ENCODE measurements around the gene LELP1. TPM values are rescaled to one million over a fixed set of nuclear protein-coding genes. Genes with fewer than 3 reads are reported as not detected.
"Not testable (repeated sequence)": the region's sequence is repeated elsewhere in the genome, so short reads cannot be mapped to it uniquely, and the experiment has no call there.

LELP1 gene
- total RNA-seq (not detected), polyA plus RNA-seq (not detected)

DNA sequence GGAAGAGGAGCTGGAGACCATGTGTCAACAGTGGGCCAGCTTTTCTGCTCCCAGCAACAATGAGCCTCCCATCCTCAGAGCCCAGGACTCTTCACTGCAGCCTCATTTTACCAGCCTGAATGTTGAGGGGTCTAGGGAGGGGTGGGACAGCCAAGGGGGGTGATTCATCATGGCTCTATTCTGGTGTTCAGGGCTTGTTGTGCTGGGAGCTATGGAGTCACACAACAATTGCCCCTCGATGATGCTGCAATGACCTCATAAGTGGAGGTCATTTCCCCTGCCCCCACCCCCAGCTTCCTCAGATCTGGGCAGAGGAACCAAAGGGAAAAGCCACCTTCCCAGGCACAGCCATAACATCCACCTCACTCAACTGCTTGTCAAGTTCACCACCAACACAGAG lies at the start of gene LELP1:
LELP1 (plus strand) TSS at position 301 of the 400 bp plus-strand sequence. CDS start 1,278 bp downstream, outside the sequence.
- H3K4me3 Mint-ChIP-seq, result no peak within 1 kb of the TSS
- H3K27ac Mint-ChIP-seq, result peak within 1 kb of the TSS in 1 of 7 donors; percentile 11
- peaks cover 17 to 24% of the 10 kb centered on the region in 2 donors for H3K27me3 Mint-ChIP-seq
- Histone ChIP-seq H3K27me3 (ENCODE audit: insufficient read depth, low read length) (no peaks in the 10 kb centered on the region), H3K36me3 (ENCODE audit: insufficient read depth, low read length) (no peaks in the 10 kb centered on the region), H3K4me3 (ENCODE audit: low read length in 2 of 2) (no peak within 1 kb of the TSS), H3K4me1 (ENCODE audit: insufficient read depth, low read length) (no peaks in the 10 kb centered on the region), H3K27ac (ENCODE audit: low read depth, low read length) (no peak within 1 kb of the TSS), H3K9me3 (ENCODE audit: control insufficient read depth in 1 of 2, low read length in 2 of 2) (no peaks in the 10 kb centered on the region)
- no peaks in the 10 kb centered on the region for H3K4me1 Mint-ChIP-seq
- DNase-seq, result no peak
- CTCF ChIA-PET (ENCODE audit: partially characterized antibody), result interaction anchor here (1.0 kb wide), 1 partner anchor 44 kb away, joined by 3 read pairs; no protein-coding TSS in a partner anchor
- H3K36me3 Mint-ChIP-seq, result no peaks in the 10 kb centered on the region
- intact Hi-C loops (cut with micrococcal nuclease), result no loop called here
- POLR2A ChIA-PET (ENCODE audit: partially characterized antibody), result no interaction called here
- no peaks in the 10 kb centered on the region for H3K9me3 Mint-ChIP-seq

DNA sequence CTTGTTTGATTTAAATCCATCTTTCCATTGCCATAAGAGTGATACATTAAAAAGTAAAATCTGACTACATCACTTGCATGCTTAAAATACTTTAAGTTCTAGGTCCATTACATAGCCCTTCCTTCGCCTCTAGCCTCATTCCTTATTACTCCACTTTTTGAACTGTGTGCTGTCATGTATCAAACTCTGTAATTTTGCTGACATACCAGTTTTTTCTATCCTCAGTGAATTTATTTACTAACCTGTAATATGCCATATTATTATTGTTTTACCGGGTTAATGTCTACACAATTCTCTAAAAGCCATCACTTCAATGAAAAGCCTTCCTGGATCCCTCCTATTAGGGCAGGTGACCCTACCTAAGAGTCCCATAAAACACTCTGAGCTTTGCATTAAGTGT lies 47.7 kb upstream of the LELP1 start:
- H3K4me3 Mint-ChIP-seq, result no peak overlapping the region
- Histone ChIP-seq H3K9me3 (ENCODE audit: control insufficient read depth in 1 of 2, low read length in 2 of 2) (peaks cover 0 to 5% of the 10 kb centered on the region in 2 donors), H3K4me1 (ENCODE audit: insufficient read depth, low read length) (no peaks in the 10 kb centered on the region), H3K4me3 (ENCODE audit: low read length in 2 of 2) (no peak overlapping the region), H3K27ac (ENCODE audit: low read depth, low read length) (no peak overlapping the region), H3K36me3 (ENCODE audit: insufficient read depth, low read length) (no peaks in the 10 kb centered on the region), H3K27me3 (ENCODE audit: insufficient read depth, low read length) (no peaks in the 10 kb centered on the region)
- no peak overlapping the region for H3K27ac Mint-ChIP-seq
- CTCF ChIA-PET (ENCODE audit: partially characterized antibody), result no interaction called here
- no peaks in the 10 kb centered on the region for H3K4me1 Mint-ChIP-seq
- DNase-seq, result no peak
- POLR2A ChIA-PET (ENCODE audit: partially characterized antibody), result no interaction called here
- H3K9me3 Mint-ChIP-seq, result peaks cover 0 to 26% (median 18%) of the 10 kb centered on the region in 8 donors
- H3K27me3 Mint-ChIP-seq, result peaks cover 12 to 17% of the 10 kb centered on the region in 2 donors
- no peaks in the 10 kb centered on the region for H3K36me3 Mint-ChIP-seq
- intact Hi-C loops (cut with micrococcal nuclease), result no loop called here

DNA sequence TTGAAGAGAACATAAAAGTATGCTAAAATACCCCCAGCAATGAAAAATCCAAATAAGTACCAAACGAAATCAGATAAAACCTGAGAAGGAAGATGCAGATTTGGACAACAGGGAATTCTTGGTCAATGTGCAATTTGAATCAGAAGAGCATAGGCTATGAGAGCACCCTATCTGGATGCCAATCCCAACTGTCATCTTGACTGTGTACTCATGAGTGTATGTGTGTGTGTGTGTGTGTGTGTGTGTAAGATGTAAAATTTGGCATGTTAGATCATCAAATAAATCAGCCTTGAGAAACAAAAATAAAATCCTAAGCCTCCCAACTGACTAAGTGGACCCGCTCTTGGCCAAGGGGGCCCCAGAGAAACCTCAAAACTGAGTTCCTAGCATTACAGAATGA lies 34.5 kb upstream of the LELP1 start:
- H3K4me1 Mint-ChIP-seq, result no peaks in the 10 kb centered on the region
- peaks cover 0 to 2% (median 0%) of the 10 kb centered on the region in 8 donors for H3K9me3 Mint-ChIP-seq

DNA sequence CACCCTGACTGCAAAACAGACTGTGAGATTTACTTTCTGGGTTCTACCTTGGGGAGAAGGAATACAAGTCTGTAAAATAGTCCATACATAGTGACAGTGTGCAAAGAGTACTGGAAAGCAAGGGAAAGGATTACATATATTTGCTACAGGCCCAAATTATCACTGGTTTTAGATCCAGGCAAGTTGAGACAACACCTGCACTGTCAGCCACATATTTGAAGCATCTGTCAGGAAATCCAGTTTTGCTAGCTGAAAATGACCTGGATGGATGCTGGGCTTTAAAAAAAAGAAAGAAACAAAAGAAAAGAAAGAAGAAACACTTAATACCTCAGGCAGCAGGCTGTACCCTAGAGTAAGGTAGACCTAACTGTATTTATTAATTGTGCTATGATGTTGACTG lies 28.6 kb upstream of the LELP1 start:
- intact Hi-C loops (cut with micrococcal nuclease), result no loop called here
- H3K36me3 ChIP-seq (ENCODE audit: insufficient read depth, low read length), result no peaks in the 10 kb centered on the region
- CTCF ChIA-PET (ENCODE audit: partially characterized antibody), result no interaction called here
- H3K27me3 ChIP-seq (ENCODE audit: insufficient read depth, low read length), result no peaks in the 10 kb centered on the region
- H3K4me3 ChIP-seq (ENCODE audit: low read length in 2 of 2), result no peak overlapping the region
- Mint-ChIP-seq H3K27ac (no peak overlapping the region), H3K9me3 (no peaks in the 10 kb centered on the region), H3K4me3 (no peak overlapping the region), H3K36me3 (no peaks in the 10 kb centered on the region), H3K4me1 (no peaks in the 10 kb centered on the region), H3K27me3 (peaks cover 4% of the 10 kb centered on the region in 2 donors)
- POLR2A ChIA-PET (ENCODE audit: partially characterized antibody), result no interaction called here
- no peak overlapping the region for H3K27ac ChIP-seq (ENCODE audit: low read depth, low read length)
- no peaks in the 10 kb centered on the region for H3K4me1 ChIP-seq (ENCODE audit: insufficient read depth, low read length)
- no peaks in the 10 kb centered on the region for H3K9me3 ChIP-seq (ENCODE audit: control insufficient read depth in 1 of 2, low read length in 2 of 2)
- no peak for DNase-seq

More for the DNA sequence above, 34.5 kb upstream of the LELP1 start:
- H3K27ac Mint-ChIP-seq, result no peak overlapping the region
- H3K4me1 ChIP-seq (ENCODE audit: insufficient read depth, low read length), result no peaks in the 10 kb centered on the region
- H3K36me3 ChIP-seq (ENCODE audit: insufficient read depth, low read length), result no peaks in the 10 kb centered on the region
- no peaks in the 10 kb centered on the region for H3K9me3 ChIP-seq (ENCODE audit: control insufficient read depth in 1 of 2, low read length in 2 of 2)
- no peak for DNase-seq
- CTCF ChIA-PET (ENCODE audit: partially characterized antibody), result no interaction called here
- H3K4me3 Mint-ChIP-seq, result no peak overlapping the region
- intact Hi-C loops (cut with micrococcal nuclease), result no loop called here
- H3K27me3 ChIP-seq (ENCODE audit: insufficient read depth, low read length), result no peaks in the 10 kb centered on the region
- POLR2A ChIA-PET (ENCODE audit: partially characterized antibody), result no interaction called here
- no peak overlapping the region for H3K4me3 ChIP-seq (ENCODE audit: low read length in 2 of 2)
- H3K27ac ChIP-seq (ENCODE audit: low read depth, low read length), result no peak overlapping the region
- H3K27me3 Mint-ChIP-seq, result peaks cover 15 to 24% of the 10 kb centered on the region in 2 donors
- no peaks in the 10 kb centered on the region for H3K36me3 Mint-ChIP-seq

DNA sequence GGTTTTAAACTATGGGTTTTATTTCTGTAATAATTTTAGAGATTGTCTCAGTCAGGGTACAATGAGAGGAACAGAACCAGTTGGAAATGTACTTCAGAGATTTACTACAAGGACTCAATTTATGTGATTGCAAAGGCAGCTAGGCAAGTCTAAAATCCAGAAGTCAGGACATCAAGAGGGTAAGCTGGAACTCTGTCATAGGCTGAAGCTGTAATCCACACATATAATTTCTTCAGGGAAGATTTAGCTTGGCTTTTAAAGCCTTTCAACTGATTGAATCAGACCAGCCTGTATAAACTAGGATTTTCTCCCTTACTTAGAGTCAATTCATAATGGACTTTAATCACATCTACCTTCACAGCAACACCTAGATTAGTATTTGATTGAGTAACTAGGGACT lies 24.3 kb upstream of the LELP1 start:
- no peaks in the 10 kb centered on the region for H3K36me3 ChIP-seq (ENCODE audit: insufficient read depth, low read length)
- Mint-ChIP-seq H3K27ac (no peak overlapping the region), H3K27me3 (peaks cover 8 to 12% of the 10 kb centered on the region in 2 donors), H3K4me3 (no peak overlapping the region), H3K36me3 (no peaks in the 10 kb centered on the region), H3K4me1 (no peaks in the 10 kb centered on the region), H3K9me3 (peaks cover 0 to 7% (median 1%) of the 10 kb centered on the region in 8 donors)
- H3K27ac ChIP-seq (ENCODE audit: low read depth, low read length), result no peak overlapping the region
- ChIA-PET POLR2A (ENCODE audit: partially characterized antibody) (no interaction called here), CTCF (ENCODE audit: partially characterized antibody) (no interaction called here)
- intact Hi-C loops (cut with micrococcal nuclease), result no loop called here
- H3K9me3 ChIP-seq (ENCODE audit: control insufficient read depth in 1 of 2, low read length in 2 of 2), result no peaks in the 10 kb centered on the region
- no peak for DNase-seq
- H3K4me1 ChIP-seq (ENCODE audit: insufficient read depth, low read length), result no peaks in the 10 kb centered on the region
- no peaks in the 10 kb centered on the region for H3K27me3 ChIP-seq (ENCODE audit: insufficient read depth, low read length)
- no peak overlapping the region for H3K4me3 ChIP-seq (ENCODE audit: low read length in 2 of 2)

DNA sequence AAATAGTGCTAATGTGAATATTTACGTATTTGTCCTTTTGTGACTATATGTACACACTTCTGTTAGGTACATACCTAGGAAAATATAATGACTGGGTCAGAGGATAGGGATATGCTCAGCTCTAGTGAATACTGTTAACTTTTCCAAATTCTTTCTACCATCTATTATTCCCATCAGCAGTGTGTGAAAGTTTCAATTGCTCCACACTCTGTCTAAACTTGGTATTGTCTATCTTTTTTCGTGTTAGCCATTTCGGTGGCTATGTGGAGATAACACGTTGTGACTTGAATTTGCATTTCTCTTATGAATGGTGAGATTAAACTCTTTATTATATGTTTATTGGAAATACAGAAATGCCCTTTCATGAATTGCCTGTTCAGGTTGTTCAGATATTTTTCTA lies 22.7 kb upstream of the LELP1 start:
- H3K36me3 Mint-ChIP-seq, result no peaks in the 10 kb centered on the region
- Histone ChIP-seq H3K27me3 (ENCODE audit: insufficient read depth, low read length) (no peaks in the 10 kb centered on the region), H3K9me3 (ENCODE audit: control insufficient read depth in 1 of 2, low read length in 2 of 2) (no peaks in the 10 kb centered on the region), H3K4me3 (ENCODE audit: low read length in 2 of 2) (no peak overlapping the region), H3K27ac (ENCODE audit: low read depth, low read length) (no peak overlapping the region), H3K4me1 (ENCODE audit: insufficient read depth, low read length) (no peaks in the 10 kb centered on the region), H3K36me3 (ENCODE audit: insufficient read depth, low read length) (no peaks in the 10 kb centered on the region)
- H3K9me3 Mint-ChIP-seq, result peaks cover 0 to 17% (median 10%) of the 10 kb centered on the region in 8 donors
- ChIA-PET CTCF (ENCODE audit: partially characterized antibody) (no interaction called here), POLR2A (ENCODE audit: partially characterized antibody) (no interaction called here)
- peaks cover 9 to 18% of the 10 kb centered on the region in 2 donors for H3K27me3 Mint-ChIP-seq
- DNase-seq, result no peak
- H3K4me3 Mint-ChIP-seq, result no peak overlapping the region
- intact Hi-C loops (cut with micrococcal nuclease), result no loop called here
- no peaks in the 10 kb centered on the region for H3K4me1 Mint-ChIP-seq
- H3K27ac Mint-ChIP-seq, result no peak overlapping the region

DNA sequence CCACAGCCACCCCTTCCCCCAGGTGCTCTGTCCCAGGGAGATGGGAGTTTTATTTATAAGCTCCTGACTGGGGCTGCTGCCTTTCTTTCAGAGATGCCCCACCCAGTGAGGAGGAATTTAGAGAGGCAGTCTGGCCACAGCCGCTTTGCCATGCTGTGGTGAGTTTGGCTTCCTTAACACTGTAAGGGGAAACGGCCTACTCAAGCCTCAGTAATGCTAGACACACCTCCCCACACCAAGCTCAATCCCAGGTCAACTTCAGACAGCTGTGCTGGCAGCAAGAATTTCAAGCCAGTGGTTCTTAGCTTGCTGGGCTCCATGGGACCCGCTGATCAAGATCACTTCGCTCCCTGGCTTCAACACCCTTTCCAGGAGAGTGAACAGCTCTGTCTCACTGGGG lies 14.9 kb upstream of the LELP1 start:
- H3K36me3 ChIP-seq (ENCODE audit: insufficient read depth, low read length); H3K4me1 Mint-ChIP-seq; POLR2A ChIA-PET (ENCODE audit: partially characterized antibody); H3K4me1 ChIP-seq (ENCODE audit: insufficient read depth, low read length); DNase-seq; H3K4me3 Mint-ChIP-seq; CTCF ChIA-PET (ENCODE audit: partially characterized antibody); H3K36me3 Mint-ChIP-seq; H3K4me3 ChIP-seq (ENCODE audit: low read length in 2 of 2); H3K27ac ChIP-seq (ENCODE audit: low read depth, low read length); H3K27me3 ChIP-seq (ENCODE audit: insufficient read depth, low read length); intact Hi-C loops (cut with micrococcal nuclease); H3K27ac Mint-ChIP-seq; H3K9me3 ChIP-seq (ENCODE audit: control insufficient read depth in 1 of 2, low read length in 2 of 2): not testable (repeated sequence)
- H3K9me3 Mint-ChIP-seq, result peaks cover 0 to 28% (median 21%) of the 10 kb centered on the region in 8 donors
- peaks cover 36 to 55% of the 10 kb centered on the region in 2 donors for H3K27me3 Mint-ChIP-seq

DNA sequence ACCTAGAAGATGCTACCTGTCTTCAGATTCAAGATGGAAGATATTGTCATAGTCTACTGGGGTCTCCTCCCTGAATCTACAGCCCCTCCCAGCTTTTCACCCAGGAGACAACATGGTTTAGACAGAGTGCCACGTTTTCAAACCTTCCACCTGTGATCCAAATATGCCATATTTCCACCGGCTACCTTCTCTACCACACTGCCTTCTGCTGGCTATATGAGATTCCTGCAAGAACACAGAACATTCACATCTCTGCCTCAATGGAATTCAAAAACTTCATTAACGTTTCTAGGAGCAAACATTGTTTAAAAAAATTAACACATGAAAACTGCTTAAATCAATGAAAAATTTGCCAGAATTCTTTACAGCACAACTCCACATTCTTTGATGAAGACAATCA lies 12.9 kb upstream of the LELP1 start:
- H3K4me3 Mint-ChIP-seq, result no peak overlapping the region
- peaks cover 0 to 22% (median 14%) of the 10 kb centered on the region in 8 donors for H3K9me3 Mint-ChIP-seq
- H3K9me3 ChIP-seq (ENCODE audit: control insufficient read depth in 1 of 2, low read length in 2 of 2), result no peaks in the 10 kb centered on the region
- H3K27me3 ChIP-seq (ENCODE audit: insufficient read depth, low read length), result no peaks in the 10 kb centered on the region
- ChIA-PET POLR2A (ENCODE audit: partially characterized antibody) (no interaction called here), CTCF (ENCODE audit: partially characterized antibody) (no interaction called here)
- no peak overlapping the region for H3K27ac ChIP-seq (ENCODE audit: low read depth, low read length)
- intact Hi-C loops (cut with micrococcal nuclease), result no loop called here
- no peaks in the 10 kb centered on the region for H3K36me3 Mint-ChIP-seq
- no peaks in the 10 kb centered on the region for H3K4me1 Mint-ChIP-seq
- H3K27ac Mint-ChIP-seq, result no peak overlapping the region
- peaks cover 42 to 59% of the 10 kb centered on the region in 2 donors for H3K27me3 Mint-ChIP-seq
- H3K36me3 ChIP-seq (ENCODE audit: insufficient read depth, low read length), result no peaks in the 10 kb centered on the region
- no peak overlapping the region for H3K4me3 ChIP-seq (ENCODE audit: low read length in 2 of 2)
- no peaks in the 10 kb centered on the region for H3K4me1 ChIP-seq (ENCODE audit: insufficient read depth, low read length)
- DNase-seq, result no peak
